ENCODE measurements around the gene HOXD11.

HOXD11 gene

GRCh38 chr2:176093145-176093897 lies 13.8 kb upstream of the HOXD11 start:
- DNase-seq (ENCODE audit: low read depth in 2 of 2) = no peak

GRCh38 chr2:176093898-176094249 lies 13.2 kb upstream of the HOXD11 start:
- no peak for DNase-seq (ENCODE audit: low read depth in 2 of 2)

- no peak for DNase-seq (ENCODE audit: low read depth in 2 of 2)
These were observed 12.7 kb upstream of the HOXD11 start for GRCh38 chr2:176094349-176094748.

- DNase-seq (ENCODE audit: low read depth in 2 of 2) = no peak
These were observed 11.7 kb upstream of the HOXD11 start for GRCh38 chr2:176095421-176095820.

- no peak for DNase-seq (ENCODE audit: low read depth in 2 of 2)
These were observed 10.7 kb upstream of the HOXD11 start for GRCh38 chr2:176096243-176096985.

GRCh38 chr2:176096986-176097819 lies 9.9 kb upstream of the HOXD11 start:
- peak; percentile 32 to 37 for DNase-seq (ENCODE audit: low read depth in 2 of 2)

- DNase-seq (ENCODE audit: low read depth in 2 of 2) = no peak
These were observed 9.2 kb upstream of the HOXD11 start for GRCh38 chr2:176097820-176098365.

- DNase-seq (ENCODE audit: low read depth in 2 of 2) = no peak
These were observed 8.5 kb upstream of the HOXD11 start for GRCh38 chr2:176098366-176099158.

GRCh38 chr2:176099159-176099727 lies 7.8 kb upstream of the HOXD11 start:
- no peak for DNase-seq (ENCODE audit: low read depth in 2 of 2)

GRCh38 chr2:176099728-176100546 lies 7.1 kb upstream of the HOXD11 start, which contains the start of gene HOXD12:
HOXD12 (plus strand) TSS chr2:176099795; CDS start chr2:176099802, 7 bp downstream.
- no peak for DNase-seq (ENCODE audit: low read depth in 2 of 2)

GRCh38 chr2:176100547-176101140 lies 6.4 kb upstream of the HOXD11 start:
- DNase-seq (ENCODE audit: low read depth in 2 of 2) = no peak

GRCh38 chr2:176101216-176101830 lies 5.8 kb upstream of the HOXD11 start:
- no peak for DNase-seq (ENCODE audit: low read depth in 2 of 2)

- DNase-seq (ENCODE audit: low read depth in 2 of 2) = no peak
These were observed 5.2 kb upstream of the HOXD11 start for GRCh38 chr2:176101842-176102241.

- no peak for DNase-seq (ENCODE audit: low read depth in 2 of 2)
These were observed 4.7 kb upstream of the HOXD11 start for GRCh38 chr2:176102309-176102866.

- no peak for DNase-seq (ENCODE audit: low read depth in 2 of 2)
These were observed 3.9 kb upstream of the HOXD11 start for GRCh38 chr2:176103194-176103593.

GRCh38 chr2:176103742-176104315 lies 3.3 kb upstream of the HOXD11 start:
- DNase-seq (ENCODE audit: low read depth in 2 of 2) = no peak

- DNase-seq (ENCODE audit: low read depth in 2 of 2) = no peak
These were observed 2.6 kb upstream of the HOXD11 start for GRCh38 chr2:176104316-176105077.

Data from stimulated activated CD4-positive, alpha-beta T cell treated with anti-CD3 and anti-CD28 coated beads, Interleukin-12 subunit alpha, Interleukin-12 subunit beta, amount 100 ng/mL, for 24 hours (primary cell).